Neural cell (in vitro differentiated cells): ENCODE measurements around the gene ATP2C2.

Source experiments
- EP300 ChIP-seq: fragments of 450-650 bp; conservative IDR thresholded peaks from 2 replicates; pipeline ENCODE4 v1.6.1; 2014; ENCODE audit warnings: antibody characterized with exemption, mild to moderate bottlenecking, moderate library complexity; ENCODE audit not compliant: poor library complexity, severe bottlenecking
- EZH2 ChIP-seq: fragments of 200-600, 300-800 bp; shearing (Covaris generic), sonication (generic); IDR thresholded peaks from 2 replicates; pipeline ENCODE4 v1.6.1; 2014; ENCODE audit warnings: antibody characterized with exemption, low read length, borderline replicate concordance, mild to moderate bottlenecking; ENCODE audit not compliant: insufficient read depth, poor library complexity, severe bottlenecking
- POLR2AphosphoS5 ChIP-seq: IDR thresholded peaks from 2 replicates; pipeline ENCODE4 v1.6.1; 2012
- REST ChIP-seq: IDR thresholded peaks from 2 replicates; pipeline ENCODE4 v1.6.1; 2012; ENCODE audit warnings: borderline replicate concordance
- TF ChIP-seq, protein P1 (sequence below): fragments of 450-650 bp; IDR thresholded peaks from 2 replicates; pipeline ENCODE4 v1.5.1; 2014; ENCODE audit warnings: antibody characterized with exemption, mild to moderate bottlenecking, moderate library complexity; ENCODE audit not compliant: poor library complexity, severe bottlenecking

- TF ChIP-seq, protein P1, sequence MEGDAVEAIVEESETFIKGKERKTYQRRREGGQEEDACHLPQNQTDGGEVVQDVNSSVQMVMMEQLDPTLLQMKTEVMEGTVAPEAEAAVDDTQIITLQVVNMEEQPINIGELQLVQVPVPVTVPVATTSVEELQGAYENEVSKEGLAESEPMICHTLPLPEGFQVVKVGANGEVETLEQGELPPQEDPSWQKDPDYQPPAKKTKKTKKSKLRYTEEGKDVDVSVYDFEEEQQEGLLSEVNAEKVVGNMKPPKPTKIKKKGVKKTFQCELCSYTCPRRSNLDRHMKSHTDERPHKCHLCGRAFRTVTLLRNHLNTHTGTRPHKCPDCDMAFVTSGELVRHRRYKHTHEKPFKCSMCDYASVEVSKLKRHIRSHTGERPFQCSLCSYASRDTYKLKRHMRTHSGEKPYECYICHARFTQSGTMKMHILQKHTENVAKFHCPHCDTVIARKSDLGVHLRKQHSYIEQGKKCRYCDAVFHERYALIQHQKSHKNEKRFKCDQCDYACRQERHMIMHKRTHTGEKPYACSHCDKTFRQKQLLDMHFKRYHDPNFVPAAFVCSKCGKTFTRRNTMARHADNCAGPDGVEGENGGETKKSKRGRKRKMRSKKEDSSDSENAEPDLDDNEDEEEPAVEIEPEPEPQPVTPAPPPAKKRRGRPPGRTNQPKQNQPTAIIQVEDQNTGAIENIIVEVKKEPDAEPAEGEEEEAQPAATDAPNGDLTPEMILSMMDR: no peak
- TF ChIP-seq EP300 (no peak), REST (no peak), POLR2AphosphoS5 (no peak), EZH2 (no peak)
Observed at GRCh38 chr16:84323606-84324005, 44.7 kb upstream of the ATP2C2 start.
